ENCODE measurements around the gene DMRT3.

DMRT3 gene

GRCh38 chr9:970151-970996 is 6.1 kb upstream of the DMRT3 start:
- TF ChIP-seq CTCF (IDR thresholded peaks at IDR 0.05; ENCODE audit: low read depth, low read length, missing control alignments): no peak
- H3K4me3 ChIP-seq (replicated peaks; ENCODE audit: low read depth, low read length): no peak overlapping the region
- DNase-seq (ENCODE audit: extremely low read depth, low read depth): no peak

- DNase-seq (ENCODE audit: extremely low read depth, low read depth): no peak
- H3K4me3 ChIP-seq (replicated peaks; ENCODE audit: low read depth, low read length): peak overlapping the region; percentile 30
- no peak for TF ChIP-seq CTCF (IDR thresholded peaks at IDR 0.05; ENCODE audit: low read depth, low read length, missing control alignments)
Observed at GRCh38 chr9:971901-972500, 4.5 kb upstream of the DMRT3 start.

- no peak for TF ChIP-seq CTCF (IDR thresholded peaks at IDR 0.05; ENCODE audit: low read depth, low read length, missing control alignments)
- no peak for DNase-seq (ENCODE audit: extremely low read depth, low read depth)
- H3K4me3 ChIP-seq (replicated peaks; ENCODE audit: low read depth, low read length): no peak overlapping the region
Observed at GRCh38 chr9:972501-973294, 3.8 kb upstream of the DMRT3 start.

GRCh38 chr9:973295-973834 is 3.1 kb upstream of the DMRT3 start:
- no peak for TF ChIP-seq CTCF (IDR thresholded peaks at IDR 0.05; ENCODE audit: low read depth, low read length, missing control alignments)

GRCh38 chr9:974031-974995 is 2.1 kb upstream of the DMRT3 start:
- no peak overlapping the region for H3K4me3 ChIP-seq (replicated peaks; ENCODE audit: low read depth, low read length)
- no peak for DNase-seq (ENCODE audit: extremely low read depth, low read depth)
- TF ChIP-seq CTCF (IDR thresholded peaks at IDR 0.05; ENCODE audit: low read depth, low read length, missing control alignments): no peak

More at GRCh38 chr9:973295-973834, 3.1 kb upstream of the DMRT3 start:
- no peak for DNase-seq (ENCODE audit: extremely low read depth, low read depth)
- no peak overlapping the region for H3K4me3 ChIP-seq (replicated peaks; ENCODE audit: low read depth, low read length)

Data from HFF-Myc (cell line).